Eye (tissue), 1 donor: ENCODE results near the gene CDK16.

Experiments used
- DNase-seq: peaks from one replicate; pipeline ENCODE4 v3.0.0-alpha.2; 2015

CDK16 gene

GRCh38 chrX:47228550-47229270 lies 10.2 kb downstream of the CDK16 start:
- no peak for DNase-seq

- no peak for DNase-seq
These were observed 10.9 kb downstream of the CDK16 start for GRCh38 chrX:47229427-47229826.

GRCh38 chrX:47230136-47230868 lies 11.8 kb downstream of the CDK16 start:
- no peak for DNase-seq

GRCh38 chrX:47231167-47231566 lies 12.7 kb downstream of the CDK16 start:
- DNase-seq, result no peak

- no peak for DNase-seq
These were observed 13.8 kb downstream of the CDK16 start for GRCh38 chrX:47232197-47232802.

GRCh38 chrX:47232803-47233332 lies 14.4 kb downstream of the CDK16 start, which contains the start of gene USP11:
Gene USP11, plus strand, starts transcription at chrX:47233009. Its CDS starts 35 bp downstream, at chrX:47233044.
- peak; percentile 88 for DNase-seq

GRCh38 chrX:47233333-47234113 lies 15.0 kb downstream of the CDK16 start:
- DNase-seq, result peak; percentile 97

GRCh38 chrX:47234583-47234982 lies 16.1 kb downstream of the CDK16 start:
- no peak for DNase-seq

- no peak for DNase-seq
These were observed 17.2 kb downstream of the CDK16 start for GRCh38 chrX:47235691-47236103.

- no peak for DNase-seq
These were observed 20.7 kb downstream of the CDK16 start for GRCh38 chrX:47239199-47239598.

GRCh38 chrX:47239898-47240545 lies 21.5 kb downstream of the CDK16 start:
- DNase-seq, result no peak

- no peak for DNase-seq
These were observed 22.1 kb downstream of the CDK16 start for GRCh38 chrX:47240619-47241018.

- DNase-seq, result no peak
These were observed 22.9 kb downstream of the CDK16 start for GRCh38 chrX:47241201-47242011.

GRCh38 chrX:47242321-47242720 lies 23.8 kb downstream of the CDK16 start:
- DNase-seq, result no peak

- DNase-seq, result no peak
These were observed 24.9 kb downstream of the CDK16 start for GRCh38 chrX:47243351-47243750.

GRCh38 chrX:47244676-47245075 lies 26.2 kb downstream of the CDK16 start:
- no peak for DNase-seq

GRCh38 chrX:47245156-47245555 lies 26.7 kb downstream of the CDK16 start:
- no peak for DNase-seq

- no peak for DNase-seq
These were observed 28.9 kb downstream of the CDK16 start for GRCh38 chrX:47247206-47247998.

- no peak for DNase-seq
These were observed 29.5 kb downstream of the CDK16 start for GRCh38 chrX:47247999-47248320.

- no peak for DNase-seq
These were observed 30.1 kb downstream of the CDK16 start for GRCh38 chrX:47248576-47248975.

GRCh38 chrX:47250017-47250347 lies 31.5 kb downstream of the CDK16 start:
- no peak for DNase-seq
